ENCODE results near the gene C17orf114.

GRCh38 chr17:4850246-4850645 is 48.1 kb upstream of the C17orf114 start:
- TF ChIP-seq CTCF (IDR thresholded peaks at IDR 0.05; ENCODE audit: poor library complexity) (no peak), EZH2 (IDR thresholded peaks at IDR 0.05; ENCODE audit: borderline replicate concordance) (no peak), EZH2phosphoT487 (IDR thresholded peaks at IDR 0.05; ENCODE audit: low read depth, severe bottlenecking, unreplicated experiment) (no peak)
